Sigmoid colon (tissue), 7 donors: ENCODE measurements around the gene CLMP. TPM values are rescaled to one million over a fixed set of nuclear protein-coding genes. Genes with fewer than 3 reads are reported as not detected.
A peak's percentile ranks its signal among the peaks of the same experiment; 100 is the strongest.

Source experiments
- DNase-seq: peaks from one replicate; pipeline ENCODE4 v3.0.0-alpha.2; 2019
- H3K27ac ChIP-seq, 4 donors: fragments of 200-600 bp; sonication (generic); one replicate each; pipeline ENCODE4 v1.5.1; 2016 to 2019; ENCODE audit warnings: mild to moderate bottlenecking in 1 of 4
- H3K27me3 ChIP-seq, 3 donors: fragments of 200-600 bp; sonication (generic); one replicate each; pipeline ENCODE4 v1.5.1; 2019; ENCODE audit warnings: mild to moderate bottlenecking in 1 of 3
- H3K36me3 ChIP-seq, 4 donors: fragments of 200-600 bp; sonication (generic); one replicate each; pipeline ENCODE4 v1.5.1; 2016 to 2019
- H3K4me1 ChIP-seq, 4 donors: fragments of 200-600 bp; sonication (generic); one replicate each; pipeline ENCODE4 v1.5.1; 2017 to 2019
- H3K4me3 ChIP-seq, 4 donors: fragments of 200-600 bp; sonication (generic); one replicate each; pipeline ENCODE4 v1.5.1; 2017 to 2019; ENCODE audit warnings: mild to moderate bottlenecking in 2 of 4, moderate library complexity in 1 of 4
- H3K9me3 ChIP-seq, 4 donors: fragments of 200-600 bp in 3 of 4; sonication (generic) in 3 of 4; one replicate each; pipeline versions ENCODE4 v1.5.1 to v1.6.1; 2013 to 2019
- CTCF ChIP-seq, 4 experiments: fragments of 450-650 bp in 3 of 4; fragments of 200-600 bp in 1 of 4; IDR thresholded peaks; one replicate each; pipeline ENCODE4 v1.5.1; 2016 to 2019; ENCODE audit warnings: antibody characterized with exemption in 4 of 4, mild to moderate bottlenecking in 3 of 4, moderate library complexity in 2 of 4
- EP300 ChIP-seq, 4 donors: sonication (generic); formaldehyde crosslinking; IDR thresholded peaks; one replicate each; pipeline ENCODE4 v1.6.1; 2017; ENCODE audit warnings: antibody characterized with exemption in 4 of 4
- POLR2A ChIP-seq, 2 donors: fragments of 450-650 bp; IDR thresholded peaks; one replicate each; pipeline ENCODE4 v1.6.1; 2016; ENCODE audit warnings: antibody characterized with exemption in 2 of 2, mild to moderate bottlenecking in 2 of 2, moderate library complexity in 2 of 2
- POLR2AphosphoS5 ChIP-seq, 4 donors: sonication (generic); formaldehyde crosslinking; IDR thresholded peaks; one replicate each; pipeline ENCODE4 v1.6.1; 2017; ENCODE audit warnings: antibody characterized with exemption in 4 of 4
- WGBS, 2 donors: extraction: QIAGEN DNeasy Blood & Tissue Kit; methylation state at CpG; one replicate each; pipeline ENCODE4 v1.1.7; 2013; 5-methylcytosine and 5-hydroxymethylcytosine counted together
- intact Hi-C: fragments of 100-400 bp; cut with DNase I; formaldehyde crosslinking; loops from one replicate; pipeline ENCODE4 v1.15.1; 2023
- polyA plus RNA-seq, 3 donors: library from polyadenylated mRNA; stranded (reverse); fragments of 200-250 nt; gene quantifications; one replicate each; pipeline ENCODE4 v1.2.3, GENCODE V29; 2013
- total RNA-seq, 4 donors: library from RNA; depleted of rRNA; stranded (reverse); fragments of >200 nt; gene quantifications; one replicate each; pipeline ENCODE4 v1.1.0, GENCODE V29; 2016
- donor health status: healthy with polysubstance abuse.
- donor health status: Bipolar disorder and iron deficiency.
- donor health status: healthy.

Gene CLMP
- total and polyA plus RNA-seq, 7 donors: 1.4 to 180 (median 104) TPM

- WGBS, 2 donors: 94% methylated on average over 3 of the region's 3 CpGs
- peak overlapping the region; percentile 75 to 97 (median 90) for H3K27ac ChIP-seq
- no peaks in the 10 kb centered on the region for H3K27me3 ChIP-seq
- H3K9me3 ChIP-seq: no peaks in the 10 kb centered on the region
- intact Hi-C loops: loop anchor here (2.0 kb wide), 1 partner anchor 63 kb away; no protein-coding TSS in a partner anchor
- no peak for DNase-seq
- peaks cover 0 to 73% (median 56%) of the 10 kb centered on the region in 4 donors for H3K4me1 ChIP-seq
- H3K4me3 ChIP-seq: no peak overlapping the region
- no peaks in the 10 kb centered on the region for H3K36me3 ChIP-seq
- no peak for TF ChIP-seq CTCF (IDR thresholded peaks at IDR 0.05)
- TF ChIP-seq POLR2AphosphoS5 (IDR thresholded peaks at IDR 0.05): no peak
- no peak for TF ChIP-seq POLR2A (IDR thresholded peaks at IDR 0.05)
- TF ChIP-seq EP300 (IDR thresholded peaks at IDR 0.05): no peak
These were observed 21.2 kb downstream of the CLMP start for GRCh38 chr11:123173856-123174186.

- H3K27me3 ChIP-seq: no peaks in the 10 kb centered on the region
These were observed 21.8 kb downstream of the CLMP start for GRCh38 chr11:123173040-123173855.

GRCh38 chr11:123170929-123171328 is 24.1 kb downstream of the CLMP start:
- no peak for DNase-seq
- H3K36me3 ChIP-seq: no peaks in the 10 kb centered on the region
- H3K27me3 ChIP-seq: no peaks in the 10 kb centered on the region
- TF ChIP-seq EP300 (IDR thresholded peaks at IDR 0.05): no peak
- TF ChIP-seq CTCF (IDR thresholded peaks at IDR 0.05): no peak
- intact Hi-C loops: no loop called here
- H3K4me3 ChIP-seq: no peak overlapping the region
- H3K27ac ChIP-seq: peak overlapping the region in 3 of 4 donors; percentile 20 to 94 (median 44)
- 87 to 92% methylated on average over 3 of the region's 3 CpGs for WGBS, 2 donors
- peaks cover 0 to 71% (median 62%) of the 10 kb centered on the region in 4 donors for H3K4me1 ChIP-seq
- H3K9me3 ChIP-seq: no peaks in the 10 kb centered on the region

More at GRCh38 chr11:123173040-123173855, 21.8 kb downstream of the CLMP start:
- no peak for TF ChIP-seq CTCF (IDR thresholded peaks at IDR 0.05)
- H3K4me1 ChIP-seq: peaks cover 0 to 73% (median 61%) of the 10 kb centered on the region in 4 donors
- DNase-seq: no peak
- WGBS, 2 donors: 64 to 76% methylated on average over 4 of the region's 4 CpGs
- H3K36me3 ChIP-seq: no peaks in the 10 kb centered on the region
- intact Hi-C loops: loop anchor here (2.0 kb wide), 1 partner anchor 62 kb away; no protein-coding TSS in a partner anchor
- peak overlapping the region; percentile 75 to 97 (median 90) for H3K27ac ChIP-seq
- no peaks in the 10 kb centered on the region for H3K9me3 ChIP-seq
- H3K4me3 ChIP-seq: no peak overlapping the region

GRCh38 chr11:123169821-123170220 is 25.2 kb downstream of the CLMP start:
- Histone ChIP-seq H3K27me3 (no peaks in the 10 kb centered on the region), H3K36me3 (no peaks in the 10 kb centered on the region), H3K4me1 (peaks cover 0 to 71% (median 62%) of the 10 kb centered on the region in 4 donors), H3K27ac (peak overlapping the region in 2 of 4 donors; percentile 61 to 83), H3K9me3 (no peaks in the 10 kb centered on the region), H3K4me3 (no peak overlapping the region)
- TF ChIP-seq CTCF (IDR thresholded peaks at IDR 0.05) (no peak), POLR2AphosphoS5 (IDR thresholded peaks at IDR 0.05) (no peak), POLR2A (IDR thresholded peaks at IDR 0.05) (no peak), EP300 (IDR thresholded peaks at IDR 0.05) (no peak)
- WGBS, 2 donors: 76 to 92% methylated on average over 3 of the region's 3 CpGs
- no peak for DNase-seq
- intact Hi-C loops: loop anchor here (5.0 kb wide), 1 partner anchor 62 kb away; no protein-coding TSS in a partner anchor
